GM21515 (cell line): Measurements from ENCODE around the gene APOD.

Experiments used
- ATAC-seq: cut with Tn5 transposase; IDR thresholded peaks from one replicate; pipeline ENCODE4 v1.9.1; 2021; ENCODE audit not compliant: unreplicated experiment

APOD gene

DNA sequence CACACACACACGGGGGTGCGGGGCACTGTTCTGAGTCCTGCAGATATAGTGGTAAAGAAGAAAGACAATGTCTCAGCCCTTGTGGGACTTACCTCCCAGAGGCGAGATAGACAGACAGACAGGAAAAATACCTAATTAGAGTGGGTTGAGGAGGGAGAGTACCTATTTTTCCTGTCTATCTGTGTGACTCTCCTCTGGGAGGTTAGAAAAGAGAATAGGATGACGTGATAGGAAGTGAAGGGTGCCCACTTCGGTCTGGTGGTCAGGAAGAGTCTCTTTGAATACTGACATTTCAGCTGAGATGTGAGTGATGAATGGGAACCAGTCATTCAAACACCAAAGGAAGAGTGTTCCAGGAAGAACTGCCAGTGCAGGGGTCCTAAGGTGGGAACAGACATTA, 4.1 kb upstream of the APOD start:
- no peak for ATAC-seq

- ATAC-seq: no peak
These were observed 3.7 kb upstream of the APOD start for GRCh38 chr3:195587406-195587805.

DNA sequence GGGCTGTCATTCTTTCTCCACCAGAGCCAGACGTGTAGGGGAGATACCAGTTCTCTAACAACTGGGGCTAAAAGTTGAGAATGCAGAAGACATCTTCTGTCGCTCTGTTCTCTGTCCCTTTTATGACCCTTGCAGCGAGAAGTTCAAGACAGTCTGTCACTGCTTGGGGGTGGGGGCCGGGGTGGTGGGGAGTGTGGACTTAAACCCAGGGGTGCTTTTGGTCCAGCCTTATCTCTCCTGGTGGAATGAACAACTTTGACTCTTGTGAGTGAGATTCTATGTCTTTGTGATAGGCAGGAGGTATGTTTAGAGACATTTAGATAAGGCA, 767 bp upstream of the APOD start:
- no peak for ATAC-seq

DNA sequence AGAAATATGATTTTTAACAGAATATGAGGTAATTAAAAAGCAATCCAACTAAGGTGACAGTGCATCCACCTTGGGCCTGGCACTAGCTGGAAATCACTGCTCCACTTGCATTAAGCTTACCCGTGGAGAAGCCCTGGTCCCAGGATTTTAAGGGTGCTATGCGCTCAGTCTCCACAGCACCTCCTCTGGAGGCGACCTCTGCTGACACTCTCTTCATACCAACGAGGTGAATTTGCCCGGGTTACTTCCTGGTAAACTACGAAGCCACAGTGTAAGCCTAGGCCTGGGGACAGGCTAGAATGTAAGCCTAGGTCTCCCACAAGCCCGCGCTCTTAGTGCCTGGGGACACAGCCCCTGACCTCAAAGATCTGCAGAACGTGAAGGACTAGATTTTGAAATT, 793 bp downstream of the APOD start:
- no peak for ATAC-seq

DNA sequence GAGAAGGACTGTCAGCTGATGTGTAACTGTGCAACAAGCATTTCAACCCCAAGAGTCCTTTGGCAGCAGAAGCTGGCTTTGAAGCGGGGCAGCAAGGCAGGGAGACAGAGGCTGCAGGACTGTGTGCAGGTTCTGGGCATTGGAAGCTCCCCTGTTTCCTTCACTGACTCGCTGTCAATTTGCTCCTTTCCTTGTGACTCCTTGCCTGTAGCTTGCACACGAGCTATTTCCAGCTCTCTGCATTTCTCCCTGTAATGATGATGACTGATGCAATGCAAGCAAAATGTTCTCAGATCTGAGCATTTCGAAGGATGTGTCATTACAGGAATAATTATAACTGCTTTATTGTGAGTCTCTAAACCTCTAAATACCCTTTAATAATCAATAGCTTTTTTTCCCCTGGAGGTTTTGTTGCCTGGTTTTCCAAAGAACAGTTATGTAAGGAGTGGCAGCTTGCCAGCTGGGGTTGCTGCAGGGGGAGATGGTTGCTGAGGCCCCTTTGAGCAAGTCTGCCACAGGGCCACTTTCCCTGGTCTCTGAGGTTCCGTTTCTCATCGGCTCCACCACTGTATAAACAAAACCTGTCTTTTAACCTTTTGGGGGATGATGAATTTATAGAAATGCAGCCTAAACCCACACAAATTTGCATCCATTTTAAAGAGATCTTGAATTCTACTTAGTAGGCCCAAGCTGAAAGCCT, 2.8 kb downstream of the APOD start:
- ATAC-seq: no peak

GRCh38 chr3:195579281-195579680, 4.5 kb downstream of the APOD start:
- no peak for ATAC-seq

DNA sequence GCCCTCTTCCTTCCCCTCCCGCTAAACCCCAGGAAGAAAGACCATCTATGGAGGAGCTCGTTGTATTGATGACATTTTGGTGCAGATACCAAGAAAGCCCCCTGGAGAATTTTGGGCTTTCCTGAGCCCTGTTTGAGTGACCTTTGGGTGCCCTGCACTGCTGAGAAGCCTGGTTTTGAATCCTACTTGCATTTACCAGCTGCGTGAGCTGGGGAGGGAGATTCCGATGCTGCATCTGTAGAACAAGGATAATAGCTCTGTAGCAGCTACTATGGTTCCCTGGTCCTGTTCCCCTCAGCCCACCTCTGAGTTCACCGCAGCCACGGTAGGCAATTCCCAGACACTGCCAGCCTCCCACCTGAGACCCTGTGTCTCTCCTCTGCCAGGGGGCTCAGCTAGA, 5.2 kb downstream of the APOD start:
- no peak for ATAC-seq

DNA sequence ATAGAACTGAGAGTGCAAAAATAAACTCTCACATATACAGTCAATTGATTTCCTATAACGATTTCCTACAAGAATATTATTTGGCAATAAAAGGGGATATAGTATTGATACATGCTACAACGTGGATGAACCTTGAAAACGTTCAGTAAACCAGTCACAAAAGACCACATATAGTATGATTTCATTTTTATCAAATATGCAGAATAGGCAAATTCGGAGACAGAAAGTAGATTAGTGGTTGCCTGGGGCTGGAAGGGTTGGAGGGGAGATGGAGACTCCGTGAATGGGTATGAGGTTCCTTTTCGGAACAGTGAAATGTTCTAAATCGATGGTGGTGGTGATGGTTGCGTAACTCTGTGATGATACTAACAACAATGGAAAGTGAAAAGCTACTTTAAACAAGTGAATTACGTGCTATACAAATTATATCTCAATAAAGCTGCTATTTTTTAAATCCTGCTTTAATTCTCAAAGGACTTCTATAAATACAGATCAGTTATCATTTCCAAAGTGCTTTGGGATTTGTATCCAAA, 6.0 kb downstream of the APOD start:
- ATAC-seq: no peak

DNA sequence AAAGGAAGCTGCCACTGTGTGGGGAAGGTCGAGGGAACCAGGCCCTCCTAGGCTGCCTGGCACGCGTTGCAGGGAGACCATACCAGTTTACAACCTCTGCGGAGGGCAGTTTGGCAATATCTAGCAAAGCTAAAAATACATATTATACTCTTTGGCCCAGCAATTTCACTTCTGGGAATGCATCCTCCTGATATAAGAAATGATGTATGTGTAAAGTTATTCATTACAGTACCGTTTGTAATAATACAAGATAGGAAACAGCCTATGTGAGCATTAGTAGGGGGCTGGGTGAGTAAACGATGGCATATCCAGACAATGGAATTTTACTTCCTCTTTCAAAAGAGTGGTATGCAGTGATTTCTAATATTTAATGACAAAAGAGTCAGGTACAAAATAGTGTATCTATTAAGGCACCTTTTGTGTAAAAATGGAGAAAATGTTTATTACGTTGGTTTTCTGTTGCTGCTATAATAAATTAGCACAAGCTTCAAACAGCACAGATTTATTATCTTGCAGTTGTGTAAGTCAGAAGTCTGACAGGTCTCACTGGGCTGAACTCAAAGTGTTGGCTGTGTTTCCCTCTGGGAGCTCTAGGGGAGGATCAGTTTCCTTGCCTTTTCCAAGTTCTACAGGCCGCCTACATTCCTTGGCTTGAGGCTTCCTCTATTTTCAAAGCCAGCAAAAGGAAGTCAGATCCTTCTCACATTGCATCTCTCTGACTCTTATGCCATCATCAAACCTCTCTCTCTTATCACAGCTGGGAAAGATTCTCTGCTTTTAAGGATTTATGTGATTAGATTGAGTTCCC, 9.0 kb downstream of the APOD start:
- no peak for ATAC-seq

DNA sequence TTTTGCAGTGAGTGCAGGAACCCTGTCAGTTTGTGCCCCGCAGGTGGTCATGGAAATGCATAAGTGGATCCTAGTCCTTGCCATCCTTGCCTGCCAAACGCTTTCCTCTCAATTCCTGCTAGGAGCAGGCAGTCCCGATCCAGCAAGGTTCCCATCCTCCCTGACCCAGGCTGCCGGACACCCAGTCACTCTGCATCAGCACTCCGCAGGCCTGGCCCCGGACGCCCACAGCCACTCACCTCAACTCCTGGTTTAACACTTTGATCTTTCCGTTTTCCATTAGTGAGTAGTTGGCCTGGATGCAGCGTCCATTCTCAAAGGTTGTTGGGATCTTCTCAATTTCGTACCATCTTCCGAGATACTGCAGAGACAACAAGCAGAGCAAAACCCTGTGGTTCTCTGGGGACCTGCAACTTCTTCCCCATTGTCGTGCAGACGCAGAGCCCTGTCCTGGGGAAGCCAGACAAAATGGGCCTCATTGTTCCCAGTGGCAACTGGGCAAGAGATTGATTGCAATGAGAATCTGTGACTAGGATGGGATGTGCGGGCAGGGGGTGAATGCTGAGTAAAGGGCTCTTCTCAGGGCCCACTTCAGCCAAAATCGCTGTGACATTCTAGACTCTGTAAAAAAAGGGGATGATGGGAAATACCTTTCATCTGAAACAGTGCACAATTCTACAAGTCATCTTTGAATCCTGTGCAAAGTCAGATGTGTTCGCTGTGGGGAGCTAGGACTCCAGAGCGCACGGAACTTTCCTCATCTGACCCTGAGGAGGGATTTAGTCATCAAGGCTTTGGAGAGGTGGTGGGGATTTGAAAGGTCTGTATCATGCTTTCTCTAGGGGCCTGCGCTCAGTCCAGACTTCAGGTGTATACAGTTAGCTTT, 9.9 kb downstream of the APOD start:
- no peak for ATAC-seq

DNA sequence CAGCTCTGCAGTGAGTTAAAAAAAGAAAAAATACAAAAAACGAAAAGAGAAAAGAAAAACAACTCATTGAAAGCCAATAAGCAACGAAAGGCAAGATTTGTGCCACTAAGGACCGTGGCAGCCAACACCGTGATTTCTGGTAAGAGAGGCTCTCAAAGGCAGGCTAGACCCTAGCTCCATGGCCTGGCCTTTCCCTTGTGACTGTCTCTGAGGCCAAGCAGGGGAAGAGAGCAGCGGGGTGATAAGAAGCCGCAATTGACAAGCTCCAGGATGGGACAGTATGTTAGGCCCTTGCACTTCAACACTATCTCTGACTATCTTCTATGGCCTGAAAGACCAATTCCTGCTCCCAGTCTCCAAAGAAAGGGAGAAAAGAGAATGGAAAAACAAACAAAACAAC, 12.4 kb downstream of the APOD start:
- ATAC-seq: no peak

DNA sequence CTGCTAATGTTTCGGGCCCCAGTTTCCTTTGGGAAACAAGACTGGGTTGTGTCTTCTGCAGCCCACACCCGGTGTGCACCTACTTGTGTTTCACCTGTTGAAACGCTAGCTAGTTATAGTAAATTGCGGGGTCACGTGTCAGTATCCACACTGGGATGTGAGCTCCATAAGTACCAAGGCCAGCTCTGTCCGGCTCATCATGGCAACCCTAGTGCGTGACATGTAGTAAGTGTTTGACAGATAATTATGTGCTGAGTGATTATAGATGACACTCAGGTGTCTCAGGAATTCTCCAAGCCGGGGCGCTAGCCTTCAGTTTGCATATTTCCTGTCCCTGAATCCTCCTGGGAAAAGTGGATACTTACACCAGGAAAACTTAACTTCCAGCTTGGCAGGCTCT, 12.8 kb downstream of the APOD start:
- no peak for ATAC-seq

DNA sequence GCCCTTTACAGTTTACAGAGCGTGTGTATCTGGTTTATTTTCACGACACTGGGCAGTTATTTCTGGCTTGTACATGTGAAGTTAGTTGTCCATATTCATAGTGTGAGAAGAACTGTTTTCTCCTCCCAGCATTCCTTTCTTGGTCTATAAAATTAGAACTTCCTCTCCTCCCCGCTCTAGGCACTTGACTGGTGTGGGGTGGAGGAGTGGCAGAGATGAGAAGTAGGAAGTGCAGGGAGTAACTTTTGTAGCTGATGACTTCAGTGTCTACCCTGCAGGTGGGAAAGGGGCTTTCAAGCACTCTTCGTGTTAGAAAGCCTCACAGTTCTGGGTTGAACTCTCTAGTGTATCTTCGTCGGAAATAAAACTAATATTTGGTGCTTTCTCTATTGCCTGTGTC, 13.4 kb downstream of the APOD start:
- no peak for ATAC-seq

- no peak for ATAC-seq
These were observed 15.1 kb downstream of the APOD start for GRCh38 chr3:195568630-195569029.

- no peak for ATAC-seq
These were observed 16.9 kb downstream of the APOD start for GRCh38 chr3:195566797-195567196.

GRCh38 chr3:195565716-195566115, 18.0 kb downstream of the APOD start:
- ATAC-seq: no peak

DNA sequence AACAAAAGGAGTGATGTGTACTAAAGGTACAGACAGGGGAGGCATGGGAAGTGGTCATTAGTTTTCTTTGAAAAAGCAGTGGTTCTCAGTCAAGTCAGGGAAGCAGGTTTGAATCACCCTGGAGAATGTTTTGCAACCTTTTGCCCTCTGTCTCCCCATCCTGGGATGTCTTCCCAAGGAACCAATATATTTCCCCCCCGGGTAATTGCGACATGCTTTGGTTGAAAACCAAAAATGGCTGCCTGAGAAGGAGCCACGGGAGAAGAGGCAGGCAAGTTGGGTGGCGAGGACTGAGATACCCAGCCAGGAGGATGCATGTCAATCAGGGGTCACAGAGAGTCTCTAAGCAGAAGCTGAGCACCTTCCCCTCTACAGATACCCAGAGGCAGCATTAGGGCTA, 20.4 kb downstream of the APOD start:
- ATAC-seq: no peak

DNA sequence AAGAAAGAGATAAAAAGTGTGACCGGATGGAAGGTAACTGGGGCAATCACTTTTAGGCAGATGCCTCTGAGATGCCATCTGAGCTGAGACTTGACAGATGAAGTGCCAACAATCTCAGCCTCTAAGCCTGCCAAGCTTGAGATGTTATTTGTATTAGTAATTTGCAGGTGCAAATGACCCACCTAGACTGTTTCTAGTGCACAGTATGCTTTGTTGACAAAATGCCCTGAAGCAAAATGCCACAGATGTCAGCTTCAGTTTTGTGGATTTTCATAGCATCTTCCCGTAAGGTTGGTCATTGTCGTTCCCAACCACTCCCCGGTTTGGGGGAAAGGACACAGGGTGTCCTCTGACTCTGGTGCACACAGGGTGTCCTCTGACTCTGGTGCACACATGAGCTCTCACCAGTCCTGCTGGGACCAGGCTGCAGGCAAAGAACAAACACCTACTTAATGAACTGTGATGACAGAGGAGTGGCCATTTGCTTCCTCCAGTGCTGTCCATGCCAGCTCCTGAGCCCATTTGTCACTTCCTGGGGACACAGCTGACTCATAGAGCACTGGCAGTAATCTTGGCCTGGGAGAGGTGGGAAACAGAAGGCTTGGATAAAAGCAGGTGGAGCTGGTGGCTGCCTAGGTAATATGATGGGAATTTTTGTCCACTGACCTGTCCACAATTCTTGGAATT, 23.9 kb downstream of the APOD start:
- no peak for ATAC-seq

GRCh38 chr3:195558602-195559001, 25.1 kb downstream of the APOD start:
- ATAC-seq: no peak

DNA sequence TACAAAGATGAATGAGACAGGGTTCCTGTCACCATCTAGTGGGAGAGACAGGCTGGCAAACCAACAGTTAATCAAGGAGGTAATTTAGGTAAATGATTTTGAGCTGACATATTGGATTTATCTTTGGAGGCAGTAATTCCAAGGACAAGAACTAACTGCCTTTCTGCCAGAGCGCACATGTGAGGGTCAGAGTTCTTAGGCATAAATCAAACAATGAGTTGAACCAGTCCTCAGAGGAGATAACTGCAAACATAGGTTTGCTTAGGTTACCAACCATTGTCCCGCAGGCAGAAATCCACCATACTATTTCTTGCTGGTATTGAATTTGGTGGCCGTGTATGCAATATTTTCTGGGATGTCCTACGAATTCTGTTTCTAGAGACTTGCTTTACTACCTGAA, 26.4 kb downstream of the APOD start:
- no peak for ATAC-seq

- ATAC-seq: no peak
These were observed 27.4 kb downstream of the APOD start for GRCh38 chr3:195556390-195556789.
